HEK293 (cell line): ENCODE results near the gene STAT3.

Experiments used
- CTCF ChIP-seq: fragments of 450-650 bp; formaldehyde crosslinking; IDR thresholded peaks from 2 replicates; pipeline ENCODE4 v1.5.1; 2016; ENCODE audit warnings: missing biosample characterization, missing genetic modification characterization
- HOXA7 ChIP-seq: sonication (generic); formaldehyde crosslinking; IDR thresholded peaks from 2 replicates; pipeline ENCODE4 v1.8.1; 2022; ENCODE audit warnings: missing genetic modification reagents, borderline replicate concordance
- MYNN ChIP-seq: fragments of 450-650 bp; formaldehyde crosslinking; IDR thresholded peaks from 2 replicates; pipeline ENCODE4 v1.5.1; 2016; ENCODE audit warnings: missing biosample characterization, missing genetic modification characterization, borderline replicate concordance
- PRDM1 ChIP-seq: fragments of 450-650 bp; formaldehyde crosslinking; IDR thresholded peaks from 2 replicates; pipeline ENCODE4; 2016; ENCODE audit warnings: missing biosample characterization, missing genetic modification characterization
- ZFP37 ChIP-seq: fragments of 450-650 bp; formaldehyde crosslinking; IDR thresholded peaks from 2 replicates; pipeline ENCODE4 v1.5.1; 2016; ENCODE audit warnings: missing biosample characterization, missing genetic modification characterization
- ZNF138 ChIP-seq: fragments of 450-650 bp; formaldehyde crosslinking; IDR thresholded peaks from 2 replicates; pipeline ENCODE4 v1.5.1; 2016; ENCODE audit warnings: missing biosample characterization, missing genetic modification characterization, borderline replicate concordance
- ZNF202 ChIP-seq: fragments of 450-650 bp; formaldehyde crosslinking; IDR thresholded peaks from 2 replicates; pipeline ENCODE4 v1.5.1; 2016; ENCODE audit warnings: missing biosample characterization, missing genetic modification characterization, borderline replicate concordance
- ZNF223 ChIP-seq: fragments of 450-650 bp; formaldehyde crosslinking; IDR thresholded peaks from 2 replicates; pipeline ENCODE4 v1.5.1; 2016; ENCODE audit warnings: missing biosample characterization, missing genetic modification characterization
- ZNF544 ChIP-seq: fragments of 450-650 bp; formaldehyde crosslinking; IDR thresholded peaks from 2 replicates; pipeline ENCODE4 v1.5.0; 2017; ENCODE audit warnings: missing biosample characterization, missing genetic modification characterization
- ZNF785 ChIP-seq: fragments of 450-650 bp; formaldehyde crosslinking; IDR thresholded peaks from 2 replicates; pipeline ENCODE4 v1.5.1; 2016; ENCODE audit warnings: missing biosample characterization, missing genetic modification characterization
- ZNF837 ChIP-seq: fragments of 450-650 bp; formaldehyde crosslinking; IDR thresholded peaks from 2 replicates; pipeline ENCODE4 v1.5.1; 2016; ENCODE audit warnings: missing biosample characterization, missing genetic modification characterization
- TF ChIP-seq, protein P1 (sequence below): fragments of 450-650 bp; formaldehyde crosslinking; IDR thresholded peaks from 2 replicates; pipeline ENCODE4 v1.5.1; 2016; ENCODE audit warnings: missing biosample characterization, missing genetic modification characterization
- TF ChIP-seq, protein P2 (sequence below): fragments of 450-650 bp; formaldehyde crosslinking; IDR thresholded peaks from 2 replicates; pipeline ENCODE4 v1.5.1; 2016; ENCODE audit warnings: missing biosample characterization, missing genetic modification characterization, low read depth
- TF ChIP-seq, protein P3 (sequence below): fragments of 450-650 bp; formaldehyde crosslinking; conservative IDR thresholded peaks from 2 replicates; pipeline ENCODE4 v1.5.1; 2016; ENCODE audit warnings: low read depth, missing biosample characterization, missing genetic modification characterization

GRCh38 chr17:42307362-42307927 is 80.8 kb downstream of the STAT3 start:
- TF ChIP-seq CTCF (tag by site-specific recombination) (no peak), ZNF223 (tag by site-specific recombination) (no peak), HOXA7 (CRISPR knock-in tag) (no peak), MYNN (tag by site-specific recombination) (no peak), ZNF837 (tag by site-specific recombination) (no peak), PRDM1 (no peak), ZNF544 (tag by site-specific recombination) (no peak), ZFP37 (tag by site-specific recombination) (no peak), ZNF785 (no peak), ZNF138 (tag by site-specific recombination) (no peak), ZNF202 (no peak)
- TF ChIP-seq, protein P1, sequence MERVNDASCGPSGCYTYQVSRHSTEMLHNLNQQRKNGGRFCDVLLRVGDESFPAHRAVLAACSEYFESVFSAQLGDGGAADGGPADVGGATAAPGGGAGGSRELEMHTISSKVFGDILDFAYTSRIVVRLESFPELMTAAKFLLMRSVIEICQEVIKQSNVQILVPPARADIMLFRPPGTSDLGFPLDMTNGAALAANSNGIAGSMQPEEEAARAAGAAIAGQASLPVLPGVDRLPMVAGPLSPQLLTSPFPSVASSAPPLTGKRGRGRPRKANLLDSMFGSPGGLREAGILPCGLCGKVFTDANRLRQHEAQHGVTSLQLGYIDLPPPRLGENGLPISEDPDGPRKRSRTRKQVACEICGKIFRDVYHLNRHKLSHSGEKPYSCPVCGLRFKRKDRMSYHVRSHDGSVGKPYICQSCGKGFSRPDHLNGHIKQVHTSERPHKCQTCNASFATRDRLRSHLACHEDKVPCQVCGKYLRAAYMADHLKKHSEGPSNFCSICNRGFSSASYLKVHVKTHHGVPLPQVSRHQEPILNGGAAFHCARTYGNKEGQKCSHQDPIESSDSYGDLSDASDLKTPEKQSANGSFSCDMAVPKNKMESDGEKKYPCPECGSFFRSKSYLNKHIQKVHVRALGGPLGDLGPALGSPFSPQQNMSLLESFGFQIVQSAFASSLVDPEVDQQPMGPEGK (tag by site-specific recombination), result no peak
- TF ChIP-seq, protein P2, sequence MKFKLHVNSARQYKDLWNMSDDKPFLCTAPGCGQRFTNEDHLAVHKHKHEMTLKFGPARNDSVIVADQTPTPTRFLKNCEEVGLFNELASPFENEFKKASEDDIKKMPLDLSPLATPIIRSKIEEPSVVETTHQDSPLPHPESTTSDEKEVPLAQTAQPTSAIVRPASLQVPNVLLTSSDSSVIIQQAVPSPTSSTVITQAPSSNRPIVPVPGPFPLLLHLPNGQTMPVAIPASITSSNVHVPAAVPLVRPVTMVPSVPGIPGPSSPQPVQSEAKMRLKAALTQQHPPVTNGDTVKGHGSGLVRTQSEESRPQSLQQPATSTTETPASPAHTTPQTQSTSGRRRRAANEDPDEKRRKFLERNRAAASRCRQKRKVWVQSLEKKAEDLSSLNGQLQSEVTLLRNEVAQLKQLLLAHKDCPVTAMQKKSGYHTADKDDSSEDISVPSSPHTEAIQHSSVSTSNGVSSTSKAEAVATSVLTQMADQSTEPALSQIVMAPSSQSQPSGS (tag by site-specific recombination), result no peak
- TF ChIP-seq, protein P3, sequence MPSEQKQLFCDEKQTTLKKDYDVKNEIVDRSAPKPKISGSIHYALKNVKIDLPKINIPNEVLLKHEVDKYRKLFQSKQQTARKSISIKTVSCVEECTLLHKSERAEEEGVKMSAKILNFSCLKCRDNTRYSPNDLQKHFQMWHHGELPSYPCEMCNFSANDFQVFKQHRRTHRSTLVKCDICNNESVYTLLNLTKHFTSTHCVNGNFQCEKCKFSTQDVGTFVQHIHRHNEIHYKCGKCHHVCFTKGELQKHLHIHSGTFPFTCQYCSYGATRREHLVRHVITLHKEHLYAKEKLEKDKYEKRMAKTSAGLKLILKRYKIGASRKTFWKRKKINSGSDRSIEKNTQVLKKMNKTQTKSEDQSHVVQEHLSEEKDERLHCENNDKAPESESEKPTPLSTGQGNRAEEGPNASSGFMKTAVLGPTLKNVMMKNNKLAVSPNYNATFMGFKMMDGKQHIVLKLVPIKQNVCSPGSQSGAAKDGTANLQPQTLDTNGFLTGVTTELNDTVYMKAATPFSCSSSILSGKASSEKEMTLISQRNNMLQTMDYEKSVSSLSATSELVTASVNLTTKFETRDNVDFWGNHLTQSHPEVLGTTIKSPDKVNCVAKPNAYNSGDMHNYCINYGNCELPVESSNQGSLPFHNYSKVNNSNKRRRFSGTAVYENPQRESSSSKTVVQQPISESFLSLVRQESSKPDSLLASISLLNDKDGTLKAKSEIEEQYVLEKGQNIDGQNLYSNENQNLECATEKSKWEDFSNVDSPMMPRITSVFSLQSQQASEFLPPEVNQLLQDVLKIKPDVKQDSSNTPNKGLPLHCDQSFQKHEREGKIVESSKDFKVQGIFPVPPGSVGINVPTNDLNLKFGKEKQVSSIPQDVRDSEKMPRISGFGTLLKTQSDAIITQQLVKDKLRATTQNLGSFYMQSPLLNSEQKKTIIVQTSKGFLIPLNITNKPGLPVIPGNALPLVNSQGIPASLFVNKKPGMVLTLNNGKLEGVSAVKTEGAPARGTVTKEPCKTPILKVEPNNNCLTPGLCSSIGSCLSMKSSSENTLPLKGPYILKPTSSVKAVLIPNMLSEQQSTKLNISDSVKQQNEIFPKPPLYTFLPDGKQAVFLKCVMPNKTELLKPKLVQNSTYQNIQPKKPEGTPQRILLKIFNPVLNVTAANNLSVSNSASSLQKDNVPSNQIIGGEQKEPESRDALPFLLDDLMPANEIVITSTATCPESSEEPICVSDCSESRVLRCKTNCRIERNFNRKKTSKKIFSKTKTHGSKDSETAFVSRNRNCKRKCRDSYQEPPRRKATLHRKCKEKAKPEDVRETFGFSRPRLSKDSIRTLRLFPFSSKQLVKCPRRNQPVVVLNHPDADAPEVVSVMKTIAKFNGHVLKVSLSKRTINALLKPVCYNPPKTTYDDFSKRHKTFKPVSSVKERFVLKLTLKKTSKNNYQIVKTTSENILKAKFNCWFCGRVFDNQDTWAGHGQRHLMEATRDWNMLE, result no peak
